SH-SY5Y (cell line): Measurements from ENCODE around the gene TMPRSS7.

Experiments used
- GATA2 ChIP-seq: IDR thresholded peaks from 2 replicates; pipeline ENCODE4 v1.6.1; 2011; ENCODE audit warnings: mild to moderate bottlenecking, low read depth, low read length
- GATA3 ChIP-seq: IDR thresholded peaks from 2 replicates; pipeline ENCODE4 v1.6.1; 2011; ENCODE audit warnings: low read depth, mild to moderate bottlenecking, low read length, moderate library complexity

TMPRSS7 gene

DNA sequence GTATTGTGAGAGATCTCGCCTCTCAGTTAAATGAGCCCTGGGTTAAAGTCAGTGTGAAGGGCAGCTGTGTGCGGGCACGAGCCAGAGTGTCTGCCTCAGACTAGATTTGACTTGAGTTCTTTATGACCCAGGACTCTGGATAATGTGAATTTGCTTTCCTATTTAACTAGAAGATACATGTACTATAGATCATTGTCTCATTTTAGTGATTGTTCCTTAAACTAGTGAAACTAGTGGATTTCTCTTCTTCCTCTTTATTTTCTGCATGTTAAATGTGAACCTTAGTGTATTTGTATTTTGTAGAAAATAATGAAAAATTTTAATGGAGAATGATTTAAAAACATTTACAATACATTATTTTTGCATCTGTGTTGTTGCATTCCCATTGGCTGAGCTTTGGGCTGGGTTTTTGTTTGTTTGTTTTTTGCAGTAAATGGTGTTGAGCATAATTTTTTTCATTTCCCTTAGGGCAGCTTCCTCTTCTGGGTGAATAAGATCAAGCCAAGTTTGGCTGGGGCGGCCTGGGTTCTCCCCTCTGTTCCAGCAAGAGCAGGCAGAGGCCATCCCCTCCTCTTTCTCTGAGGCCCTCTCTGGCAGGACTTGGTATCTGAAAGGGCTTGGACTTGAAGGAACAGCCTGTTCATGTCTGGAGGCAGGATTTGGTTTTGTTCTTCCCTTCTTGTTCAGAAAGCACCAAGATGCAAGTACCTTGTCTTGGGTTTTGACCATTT lies 83.5 kb downstream of the TMPRSS7 start:
- TF ChIP-seq GATA3: no peak
- no peak for TF ChIP-seq GATA2

DNA sequence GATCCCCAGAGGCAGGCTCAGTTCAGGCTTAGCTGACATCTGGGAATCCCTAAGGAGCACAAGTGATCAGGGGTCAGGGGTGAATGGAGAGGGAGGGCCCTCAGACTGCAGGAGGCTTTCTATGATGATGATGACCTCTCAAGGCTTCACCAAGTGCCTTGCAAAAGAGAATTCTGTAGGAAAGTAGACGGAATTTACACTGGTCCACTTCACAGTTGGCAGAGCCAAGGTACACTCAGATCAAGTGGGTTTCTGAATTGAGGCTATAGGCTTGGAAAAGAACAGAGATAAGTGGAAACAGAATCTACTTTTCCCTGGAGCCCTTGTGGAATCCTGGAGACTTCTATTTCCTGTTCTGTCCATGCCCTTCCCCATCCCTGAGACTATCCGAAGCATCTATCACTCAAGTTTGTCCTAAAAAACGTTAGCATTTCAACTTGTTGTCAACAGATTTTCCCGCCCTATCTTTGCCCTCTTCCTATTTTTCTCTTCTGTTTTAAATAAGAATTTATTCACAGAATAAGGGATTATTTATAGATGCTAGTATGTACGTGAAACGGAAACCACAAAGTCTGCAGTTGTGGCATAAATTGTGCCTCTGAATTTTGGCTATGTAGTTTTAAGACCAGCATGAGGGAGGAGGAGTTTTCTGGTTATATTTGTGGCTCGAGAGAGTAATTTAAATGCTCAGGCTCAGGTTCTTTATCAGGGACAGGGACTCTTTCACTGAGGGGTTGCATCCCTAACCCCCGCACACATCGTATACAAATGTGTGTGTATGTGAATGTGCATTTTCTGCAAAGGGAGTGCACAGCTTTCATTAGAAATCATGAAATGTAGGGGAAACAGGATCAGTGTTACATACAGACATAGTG lies 85.7 kb downstream of the TMPRSS7 start:
- TF ChIP-seq GATA3 (no peak), GATA2 (no peak)

DNA sequence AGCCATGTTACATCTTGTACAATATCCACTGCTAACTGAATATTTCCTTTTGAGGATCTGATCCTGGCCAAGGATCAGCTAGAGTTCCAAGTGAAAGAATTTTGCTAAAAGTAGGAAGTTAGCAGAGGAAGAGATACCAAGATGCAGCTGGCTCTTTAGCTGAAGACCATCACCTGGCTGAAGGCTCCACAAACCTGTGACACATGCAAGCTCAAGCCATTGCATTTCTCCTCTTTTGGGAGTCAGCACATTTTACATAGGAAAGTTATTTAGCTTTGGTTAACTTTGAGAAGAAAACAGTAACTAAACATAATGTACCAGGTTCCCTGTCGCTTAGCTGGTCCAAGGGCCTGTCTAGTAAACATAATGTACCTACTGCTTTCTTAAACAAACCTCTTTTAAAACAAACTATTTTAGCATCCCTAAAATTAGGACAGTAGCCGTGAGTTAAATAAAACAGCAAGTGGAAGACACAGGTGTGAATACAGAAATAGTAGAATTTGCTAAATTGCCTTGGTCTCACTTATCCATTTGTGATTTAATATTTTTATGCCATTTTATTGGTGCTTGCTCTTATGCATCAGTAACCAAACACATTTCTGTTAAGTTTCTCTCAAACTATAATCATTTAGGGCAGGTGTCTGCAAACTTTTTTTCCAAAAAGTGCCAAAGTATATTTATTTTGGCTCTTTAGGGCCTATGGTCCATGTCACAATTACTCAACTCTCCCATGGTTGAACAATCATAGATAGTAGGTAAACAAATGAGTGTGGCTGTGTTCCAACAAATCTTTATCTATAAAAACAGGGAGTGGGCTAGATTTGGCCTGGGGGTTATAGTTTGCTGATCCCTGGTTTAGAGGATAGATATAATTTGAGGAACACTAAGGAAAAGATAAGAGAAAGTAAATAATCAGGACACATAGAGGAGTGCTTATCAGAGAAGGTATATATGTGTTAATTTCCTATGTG lies 87.3 kb downstream of the TMPRSS7 start:
- no peak for TF ChIP-seq GATA3
- no peak for TF ChIP-seq GATA2

DNA sequence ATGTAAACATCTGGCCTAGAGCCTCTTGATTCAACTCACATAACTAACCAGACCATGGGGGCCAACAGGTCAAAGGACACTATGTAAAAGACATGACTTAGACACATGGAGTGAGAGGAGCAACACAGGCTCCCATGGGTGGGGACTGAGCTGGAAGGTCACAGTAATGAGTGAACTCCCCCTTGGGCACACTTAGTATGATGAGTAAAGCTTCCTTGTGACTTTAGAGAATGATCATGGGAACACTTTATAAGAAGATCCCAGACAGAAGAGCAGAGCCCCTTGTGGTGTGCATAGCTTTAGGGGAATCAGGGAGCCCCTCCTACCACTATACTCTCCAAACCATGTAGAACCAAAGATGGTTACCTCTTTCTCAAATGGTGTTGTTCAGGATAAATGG lies 88.3 kb downstream of the TMPRSS7 start:
- no peak for TF ChIP-seq GATA3
- TF ChIP-seq GATA2: no peak

DNA sequence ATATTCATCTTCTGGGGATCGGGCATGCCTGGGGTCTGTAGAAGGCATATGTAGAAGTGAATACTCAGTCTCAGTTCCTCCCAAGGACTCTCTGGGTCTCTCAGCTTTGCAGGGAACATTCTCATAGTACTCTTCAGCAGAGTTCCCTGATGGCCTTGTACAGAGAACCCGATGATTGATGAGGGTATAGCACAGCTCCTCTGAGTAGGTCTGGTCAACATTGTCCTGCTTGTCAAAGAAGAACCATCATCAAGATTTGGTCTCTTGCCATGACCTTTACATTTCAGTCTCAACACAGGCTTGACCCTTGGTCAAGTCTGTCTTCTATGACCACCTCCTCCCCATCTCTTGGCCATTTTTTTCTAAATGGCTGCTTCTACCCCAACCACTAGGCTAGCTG lies 89.0 kb downstream of the TMPRSS7 start:
- TF ChIP-seq GATA2: no peak
- TF ChIP-seq GATA3: no peak

DNA sequence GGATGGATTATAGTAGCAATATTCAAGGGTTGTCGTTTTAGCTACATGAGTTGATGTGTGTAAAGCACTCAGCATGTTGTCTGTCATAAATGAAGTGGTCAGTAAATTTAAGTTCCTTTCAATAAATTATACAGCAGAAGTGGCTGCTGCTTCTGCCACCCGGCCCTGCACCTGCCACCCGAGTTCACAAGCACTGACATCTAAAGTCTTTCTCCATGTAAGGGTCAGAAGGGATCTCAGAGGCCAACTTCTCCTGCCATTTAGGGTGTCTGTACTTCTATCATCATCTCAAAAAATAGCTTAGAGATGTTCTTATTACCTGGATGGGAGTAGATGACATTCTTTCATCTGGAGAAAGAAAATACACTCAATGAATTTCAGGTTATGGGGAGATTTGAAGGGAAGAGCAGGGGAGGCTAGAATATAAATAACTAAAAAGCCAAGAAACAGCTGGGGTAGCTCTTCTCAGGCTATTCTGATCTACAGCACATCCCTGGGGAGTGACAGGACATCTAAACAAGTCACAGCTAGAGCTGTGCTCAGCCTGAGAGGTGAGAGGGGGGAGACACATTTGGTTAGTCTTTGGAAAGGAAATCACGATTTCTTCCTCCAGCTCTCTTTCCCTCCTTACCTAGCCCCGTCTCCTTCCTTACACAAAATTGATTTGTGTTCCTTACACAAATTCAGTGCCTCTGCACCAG lies 90.5 kb downstream of the TMPRSS7 start:
- no peak for TF ChIP-seq GATA3
- TF ChIP-seq GATA2: no peak

DNA sequence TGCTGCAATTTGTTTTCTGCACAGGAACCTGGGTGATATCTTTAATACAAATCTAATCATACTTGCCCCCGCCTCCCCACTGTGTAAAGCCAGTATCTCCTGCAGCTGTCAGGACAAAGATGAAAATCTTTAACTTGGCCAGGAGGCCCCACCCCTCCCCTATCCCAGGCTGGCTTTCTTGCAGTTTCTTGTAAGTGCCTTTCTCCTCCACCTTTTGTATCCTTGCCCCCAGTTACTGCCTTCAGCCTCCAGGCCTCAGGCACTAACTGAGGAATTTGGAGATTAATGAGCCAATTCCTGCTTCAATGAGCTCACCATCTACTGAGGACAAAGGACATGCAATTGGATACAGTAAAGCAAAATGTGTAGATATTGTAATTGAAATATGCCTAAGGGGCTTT lies 92.0 kb downstream of the TMPRSS7 start:
- no peak for TF ChIP-seq GATA3
- TF ChIP-seq GATA2: no peak

DNA sequence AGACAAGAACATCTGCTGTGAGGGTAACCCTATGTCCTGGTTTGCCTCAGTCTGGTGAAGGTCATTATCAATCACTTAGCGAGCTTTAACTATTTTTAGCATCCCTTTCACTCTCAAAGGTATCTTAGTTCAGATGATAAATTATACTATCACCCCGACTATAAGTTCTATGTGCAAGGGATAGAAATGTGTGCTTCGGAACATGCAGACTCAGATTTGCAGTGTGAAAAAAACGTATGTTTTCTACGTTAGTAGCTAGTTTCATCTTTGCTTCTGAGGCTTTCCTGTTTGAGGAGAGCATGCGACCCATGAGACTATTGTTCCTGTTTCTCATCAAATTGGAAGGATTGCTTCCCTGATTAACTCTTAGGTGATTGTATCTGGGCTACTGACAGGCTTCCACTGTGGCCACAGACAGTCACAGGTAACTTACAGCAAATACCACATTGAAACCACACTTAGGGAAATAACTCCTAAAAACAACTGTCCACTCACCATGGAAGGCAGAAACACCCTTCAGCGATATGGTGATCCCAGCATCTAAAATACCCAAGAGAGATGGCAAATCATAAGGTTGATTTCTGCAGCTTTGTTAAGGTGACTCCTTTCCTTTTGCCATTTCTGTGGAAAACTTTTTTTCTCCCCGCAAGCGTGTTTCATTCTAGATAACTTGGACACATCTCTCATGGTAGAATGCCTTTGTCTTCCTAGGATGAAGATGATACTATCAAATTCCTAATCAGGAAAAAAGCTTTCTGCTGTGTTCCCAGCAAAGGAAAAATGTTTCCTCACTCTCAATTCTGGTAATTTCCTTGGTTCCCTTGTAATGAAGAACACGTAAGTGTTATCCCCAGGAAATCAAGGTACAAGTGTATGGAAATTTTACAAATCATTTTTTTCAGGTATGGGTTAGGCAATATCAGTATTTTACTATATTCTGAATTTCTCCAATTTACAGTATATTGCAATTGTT lies 93.3 kb downstream of the TMPRSS7 start:
- no peak for TF ChIP-seq GATA3
- TF ChIP-seq GATA2: no peak

DNA sequence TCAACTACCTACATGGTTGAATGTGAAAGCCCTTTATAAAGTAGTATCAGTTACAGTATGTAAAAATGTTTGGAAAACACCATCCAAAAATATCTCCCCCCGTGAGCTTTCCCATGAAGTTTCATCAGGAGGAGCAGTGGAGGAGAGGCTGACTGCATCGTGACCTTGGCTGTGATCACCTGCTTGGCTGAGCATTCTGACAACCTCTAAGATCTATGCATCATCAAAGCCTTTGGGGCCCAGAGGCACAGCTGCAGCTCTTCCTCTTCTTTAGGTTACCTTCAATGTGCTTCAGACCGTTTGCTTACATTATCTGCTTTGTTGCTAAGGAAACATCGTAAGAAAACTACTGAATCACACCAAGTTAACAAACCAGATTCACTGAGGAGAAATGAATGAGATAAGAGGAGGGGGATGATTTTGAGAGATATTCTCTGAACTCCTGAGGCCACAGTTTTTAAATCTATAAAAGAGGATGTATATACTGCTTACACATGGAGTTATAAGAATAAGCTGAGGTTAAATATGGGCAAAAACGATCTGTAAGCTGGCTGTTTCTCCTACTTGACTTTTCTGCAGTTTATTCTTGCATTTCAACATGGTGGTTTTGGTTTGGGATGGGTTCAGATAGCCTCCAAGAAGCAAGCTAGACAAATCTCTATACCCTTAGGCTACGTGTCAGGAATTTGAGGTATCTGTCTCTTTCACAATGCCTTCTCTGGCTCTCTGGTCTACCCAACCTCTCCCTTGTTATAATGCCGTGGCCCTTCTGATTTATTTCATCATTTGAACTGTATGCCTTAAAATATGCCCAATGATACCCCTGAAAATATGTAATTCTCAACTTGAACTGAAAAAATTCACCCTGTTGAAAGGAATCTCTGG lies 94.5 kb downstream of the TMPRSS7 start:
- no peak for TF ChIP-seq GATA2
- TF ChIP-seq GATA3: no peak

DNA sequence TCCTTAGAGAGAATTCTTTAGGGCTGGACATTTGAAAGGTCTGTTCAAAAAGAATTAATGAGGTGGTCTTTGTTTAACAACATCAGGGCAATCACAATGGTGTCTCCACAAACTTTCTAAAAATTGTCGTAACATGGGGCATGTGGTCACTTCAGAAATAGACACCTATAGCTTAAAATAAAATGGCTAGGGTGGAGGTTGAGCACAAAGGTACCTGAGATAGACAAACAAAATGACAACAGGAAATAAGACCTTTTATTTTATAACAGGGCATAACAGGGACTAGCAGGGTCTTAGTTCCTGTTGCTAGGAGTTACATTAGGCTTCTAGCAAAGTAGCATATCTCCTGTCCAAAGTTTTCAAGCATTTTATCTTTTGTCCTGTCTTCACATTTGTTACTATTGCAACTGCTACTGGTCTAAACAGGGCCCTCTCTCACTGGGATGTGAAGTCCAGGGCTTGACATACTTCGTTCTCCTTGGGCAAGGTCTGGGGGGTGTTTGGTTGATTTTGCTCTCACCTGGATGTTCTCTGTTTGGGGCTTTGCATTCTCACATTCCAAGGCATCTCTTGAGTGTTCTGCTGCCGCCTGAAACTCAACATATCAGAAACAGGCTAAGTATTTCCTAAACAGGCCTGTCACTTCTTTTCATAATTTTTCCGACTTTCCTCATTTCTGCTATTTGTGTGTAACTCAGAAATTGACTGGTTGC lies 95.5 kb downstream of the TMPRSS7 start:
- no peak for TF ChIP-seq GATA2
- TF ChIP-seq GATA3: no peak

DNA sequence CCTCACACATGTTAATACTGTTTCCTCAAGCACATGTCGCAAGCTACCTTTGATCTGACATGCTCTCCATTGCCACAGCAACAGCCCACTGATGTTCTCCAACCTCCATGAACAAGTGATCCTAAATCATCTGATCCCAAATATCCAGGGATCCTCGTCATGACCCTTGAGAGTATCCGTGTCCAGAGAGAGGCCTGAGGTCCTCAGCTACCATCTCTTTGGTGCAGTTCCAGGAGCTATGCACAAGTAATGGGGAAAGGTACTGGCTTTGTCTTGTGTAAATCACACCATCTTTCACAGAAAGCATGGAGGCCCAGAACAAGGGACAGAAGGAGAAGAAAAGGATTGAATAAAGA lies 96.1 kb downstream of the TMPRSS7 start:
- TF ChIP-seq GATA2: no peak
- TF ChIP-seq GATA3: no peak
